Keratinocyte (primary cell): ENCODE data around the gene TEX47. TPM values are rescaled to one million over a fixed set of nuclear protein-coding genes. Genes with fewer than 3 reads are reported as not detected.

ENCODE experiments used
- DNase-seq: peaks from one replicate; pipeline ENCODE4 v3.0.0-alpha.2; 2011; ENCODE audit warnings: low read depth, missing footprints, low spot score
- FAIRE-seq: peaks from 2 replicates; lab custom pipeline; 2011; peaks lifted over from hg19 to GRCh38; lab: Jason Lieb, UNC
- H2AFZ ChIP-seq: 2 replicates; pipeline ENCODE4 v1.6.0; 2012; ENCODE audit warnings: low read length, control low read depth, inconsistent platforms; ENCODE audit not compliant: control insufficient read depth
- H3K27ac ChIP-seq: 2 replicates; pipeline ENCODE4 v1.5.1; 2011; ENCODE audit warnings: low read length; ENCODE audit not compliant: control insufficient read depth, insufficient read depth
- H3K27me3 ChIP-seq: 3 replicates; pipeline ENCODE4 v1.6.0; 2011; ENCODE audit warnings: low read length; ENCODE audit not compliant: control insufficient read depth, insufficient read depth; ENCODE audit errors: extremely low read depth
- H3K36me3 ChIP-seq, 2 experiments: 2 replicates in 1 of 2; 3 replicates in 1 of 2; pipeline ENCODE4 v1.5.1; 2011; ENCODE audit warnings: low read length in 2 of 2, mild to moderate bottlenecking in 1 of 2; ENCODE audit not compliant: control insufficient read depth in 2 of 2, insufficient read depth in 2 of 2; ENCODE audit errors: extremely low read depth in 1 of 2
- H3K4me1 ChIP-seq: 3 replicates; pipeline ENCODE4 v1.5.1; 2011; ENCODE audit warnings: low read length; ENCODE audit not compliant: control insufficient read depth, insufficient read depth; ENCODE audit errors: extremely low read depth
- H3K4me2 ChIP-seq: 3 replicates; pipeline ENCODE4 v1.6.0; 2011; ENCODE audit warnings: low read depth, low read length; ENCODE audit not compliant: control insufficient read depth, insufficient read depth; ENCODE audit errors: extremely low read depth
- H3K4me3 ChIP-seq, 3 experiments: fragments of 200-600 bp in 1 of 3; sonication (generic) in 1 of 3; 2 replicates in 2 of 3; 3 replicates in 1 of 3; pipeline ENCODE4 v1.5.1; 2011 to 2016; ENCODE audit warnings: low read length in 3 of 3, mild to moderate bottlenecking in 3 of 3, control low read depth in 2 of 3, inconsistent platforms in 1 of 3, low read depth in 1 of 3, mixed read lengths in 1 of 3, mixed run types in 1 of 3, moderate library complexity in 1 of 3; ENCODE audit not compliant: control insufficient read depth in 2 of 3, insufficient read depth in 2 of 3; ENCODE audit errors: extremely low read depth in 1 of 3
- H3K79me2 ChIP-seq: 2 replicates; pipeline ENCODE4 v1.6.0; 2012; ENCODE audit warnings: low read length; ENCODE audit not compliant: control insufficient read depth, insufficient read depth
- H3K9ac ChIP-seq: 3 replicates; pipeline ENCODE4 v1.6.0; 2011; ENCODE audit warnings: low read length; ENCODE audit not compliant: control insufficient read depth, insufficient read depth; ENCODE audit errors: extremely low read depth
- H3K9me1 ChIP-seq: 3 replicates; pipeline ENCODE4 v1.6.0; 2011; ENCODE audit warnings: low read length; ENCODE audit not compliant: control insufficient read depth, insufficient read depth; ENCODE audit errors: extremely low read depth
- H3K9me3 ChIP-seq: 2 replicates; pipeline ENCODE4 v1.5.1; 2012; ENCODE audit warnings: low read depth, low read length; ENCODE audit not compliant: control insufficient read depth
- H4K20me1 ChIP-seq: 3 replicates; pipeline ENCODE4 v1.6.0; 2011; ENCODE audit warnings: low read length; ENCODE audit not compliant: control insufficient read depth, insufficient read depth; ENCODE audit errors: extremely low read depth
- EZH2 ChIP-seq: IDR thresholded peaks from one replicate; pipeline ENCODE4 v1.6.1; 2012; ENCODE audit warnings: inconsistent platforms, mild to moderate bottlenecking, low read length, moderate library complexity
- dilution Hi-C: fragments of 300-500 bp; cut with MboI; formaldehyde crosslinking; loops from one replicate; pipeline ENCODE4 v1.7.0; 2020; ENCODE audit warnings: low sequenced_read_pairs; ENCODE audit not compliant: extremely low pct_ligation_motif_present
- polyA plus RNA-seq, 5 experiments: library from polyadenylated mRNA; depleted of rRNA in 3 of 5; stranded (reverse) in 3 of 5; stranded (forward) in 1 of 5; unstranded in 1 of 5; fragments of >200 nt; gene quantifications; 1 replicate in 1 of 5; 2 replicates in 3 of 5; 3 replicates in 1 of 5; pipeline versions ENCODE4 v1.2.1 to v1.2.3, GENCODE V29; 2011 to 2012; ENCODE audit warnings: missing spikeins in 2 of 5, low read depth in 1 of 5, low replicate concordance in 1 of 5
- TF ChIP-seq, protein P1 (sequence below), 3 experiments: IDR thresholded peaks in 1 of 3; conservative IDR thresholded peaks in 1 of 3; optimal IDR thresholded peaks in 1 of 3; 2 replicates in 2 of 3; 3 replicates in 1 of 3; pipeline versions ENCODE3 to v1.5.1; 2011; ENCODE audit warnings: low read length in 3 of 3, mild to moderate bottlenecking in 3 of 3, moderate library complexity in 2 of 3, control low read depth in 1 of 3, inconsistent platforms in 1 of 3; ENCODE audit not compliant: insufficient read depth in 2 of 3; ENCODE audit errors: extremely low read depth in 1 of 3

Gene TEX47
- polyA plus RNA-seq, 1 donor (not counting 4 experiments of a cell fraction or from before 2014, with no cell fraction given), result not detected

DNA sequence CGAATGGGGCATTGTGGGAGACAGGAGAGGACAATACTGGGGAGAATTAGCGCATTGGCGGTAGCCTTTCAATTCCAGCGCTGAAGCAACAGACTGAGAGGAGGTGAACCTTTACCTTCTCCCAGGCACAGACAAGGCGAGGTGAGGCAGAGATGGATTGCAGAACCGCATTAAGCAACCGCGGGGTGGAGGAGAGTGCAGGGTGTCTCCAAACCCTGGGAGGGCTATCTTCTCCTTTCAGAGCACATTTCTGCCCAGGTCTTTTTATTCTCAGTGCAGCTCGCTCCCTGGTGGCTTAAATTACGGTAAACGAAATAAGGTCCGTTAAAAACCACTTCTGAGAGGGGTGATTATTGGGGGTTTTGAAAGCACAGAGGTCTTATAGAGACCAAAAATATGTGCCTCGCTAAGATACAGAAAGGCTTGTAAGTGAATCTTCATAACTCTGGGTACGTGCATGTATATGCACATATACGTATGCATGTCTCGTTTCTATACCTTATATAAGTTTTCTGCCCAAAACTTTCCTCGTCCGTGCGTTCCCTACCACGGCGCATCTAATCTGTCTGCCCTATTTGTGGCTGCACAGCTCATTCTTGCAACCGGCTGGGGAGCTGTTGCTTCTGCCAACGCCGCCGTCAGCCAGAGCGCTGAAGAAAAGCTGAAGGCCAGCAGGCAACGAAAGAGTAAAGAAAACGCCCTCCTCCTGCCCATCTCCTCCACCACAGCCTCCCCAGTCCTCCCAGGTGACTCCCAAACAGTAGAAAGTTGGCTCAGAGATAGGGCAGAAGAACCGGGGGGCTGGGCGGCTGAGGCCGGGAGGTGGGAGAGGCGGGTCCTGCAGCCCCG, 36.9 kb downstream of the TEX47 start:
- TF ChIP-seq, protein P1, sequence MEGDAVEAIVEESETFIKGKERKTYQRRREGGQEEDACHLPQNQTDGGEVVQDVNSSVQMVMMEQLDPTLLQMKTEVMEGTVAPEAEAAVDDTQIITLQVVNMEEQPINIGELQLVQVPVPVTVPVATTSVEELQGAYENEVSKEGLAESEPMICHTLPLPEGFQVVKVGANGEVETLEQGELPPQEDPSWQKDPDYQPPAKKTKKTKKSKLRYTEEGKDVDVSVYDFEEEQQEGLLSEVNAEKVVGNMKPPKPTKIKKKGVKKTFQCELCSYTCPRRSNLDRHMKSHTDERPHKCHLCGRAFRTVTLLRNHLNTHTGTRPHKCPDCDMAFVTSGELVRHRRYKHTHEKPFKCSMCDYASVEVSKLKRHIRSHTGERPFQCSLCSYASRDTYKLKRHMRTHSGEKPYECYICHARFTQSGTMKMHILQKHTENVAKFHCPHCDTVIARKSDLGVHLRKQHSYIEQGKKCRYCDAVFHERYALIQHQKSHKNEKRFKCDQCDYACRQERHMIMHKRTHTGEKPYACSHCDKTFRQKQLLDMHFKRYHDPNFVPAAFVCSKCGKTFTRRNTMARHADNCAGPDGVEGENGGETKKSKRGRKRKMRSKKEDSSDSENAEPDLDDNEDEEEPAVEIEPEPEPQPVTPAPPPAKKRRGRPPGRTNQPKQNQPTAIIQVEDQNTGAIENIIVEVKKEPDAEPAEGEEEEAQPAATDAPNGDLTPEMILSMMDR (optimal IDR thresholded peaks at IDR 0.05 in 1 of 3, IDR thresholded peaks at IDR 0.05 in 1 of 3, conservative IDR thresholded peaks at IDR 0.05 in 1 of 3; ENCODE audit: extremely low read depth in 1 of 3, insufficient read depth in 2 of 3, low read length in 3 of 3), result no peak
- peak; percentile 81 for TF ChIP-seq EZH2
- no peaks in the 10 kb centered on the region for H3K9me3 ChIP-seq
- no peak overlapping the region for H3K4me3 ChIP-seq
- H3K27me3 ChIP-seq, result peaks cover 26% of the 10 kb centered on the region
- H2AFZ ChIP-seq, result no peak overlapping the region
- H3K9me1 ChIP-seq, result no peaks in the 10 kb centered on the region
- dilution Hi-C loops, result no loop called here
- no peak overlapping the region for H3K9ac ChIP-seq
- H3K79me2 ChIP-seq, result no peaks in the 10 kb centered on the region
- no peak overlapping the region for H3K27ac ChIP-seq
- FAIRE-seq (no peak), DNase-seq (no peak)
- no peaks in the 10 kb centered on the region for H3K4me1 ChIP-seq
- no peaks in the 10 kb centered on the region for H4K20me1 ChIP-seq
- no peak overlapping the region for H3K4me2 ChIP-seq
- H3K36me3 ChIP-seq, result no peaks in the 10 kb centered on the region

GRCh38 chr7:88757371-88757770, 38.2 kb downstream of the TEX47 start:
- Histone ChIP-seq H3K9me1 (no peaks in the 10 kb centered on the region), H3K36me3 (no peaks in the 10 kb centered on the region), H3K4me3 (no peak overlapping the region), H2AFZ (no peak overlapping the region), H3K27ac (no peak overlapping the region), H3K4me1 (no peaks in the 10 kb centered on the region), H3K9me3 (no peaks in the 10 kb centered on the region), H3K27me3 (peaks cover 26% of the 10 kb centered on the region), H3K79me2 (no peaks in the 10 kb centered on the region), H4K20me1 (no peaks in the 10 kb centered on the region), H3K4me2 (no peak overlapping the region), H3K9ac (no peak overlapping the region)
- FAIRE-seq (no peak), DNase-seq (no peak)
- no peak for TF ChIP-seq EZH2
- TF ChIP-seq, protein P1 (optimal IDR thresholded peaks at IDR 0.05 in 1 of 3, IDR thresholded peaks at IDR 0.05 in 1 of 3, conservative IDR thresholded peaks at IDR 0.05 in 1 of 3; ENCODE audit: extremely low read depth in 1 of 3, insufficient read depth in 2 of 3, low read length in 3 of 3), result no peak
- dilution Hi-C loops, result no loop called here
